Stimulated activated CD4-positive, alpha-beta T cell treated with anti-CD3 and anti-CD28 coated beads, Interleukin-2, amount 100 ng/mL, for 24 hours (primary cell): Measurements from ENCODE around the gene GSTM2.

Source experiments
- DNase-seq, 2 donors: peaks; one replicate each; pipeline ENCODE4 v3.0.0-alpha.2; 2020

GSTM2 gene

DNA sequence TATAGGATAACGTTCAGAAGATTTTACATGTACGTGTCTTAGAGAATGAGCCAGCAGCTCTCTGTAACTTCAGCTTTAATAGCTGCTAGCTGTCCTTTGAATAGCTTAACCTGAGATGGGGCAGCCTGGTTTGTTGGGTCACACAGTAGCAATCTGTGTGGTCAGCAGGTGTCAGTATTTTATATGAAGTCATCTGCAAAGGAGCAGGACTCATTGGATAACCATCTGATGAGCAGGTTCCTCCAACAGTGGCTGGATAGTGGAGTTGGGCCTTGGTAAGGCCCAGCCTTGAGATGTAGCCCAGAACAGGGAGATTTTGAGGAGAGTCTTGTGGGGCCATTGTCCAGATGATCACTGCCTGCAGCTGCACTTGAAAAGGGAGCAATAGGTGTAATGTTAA, 50.6 kb downstream of the GSTM2 start:
- DNase-seq = no peak

- DNase-seq = no peak
These were observed 51.5 kb downstream of the GSTM2 start for GRCh38 chr1:109719337-109719837.

- no peak for DNase-seq
These were observed 53.2 kb downstream of the GSTM2 start for GRCh38 chr1:109721042-109721441.

GRCh38 chr1:109721971-109722370, 54.1 kb downstream of the GSTM2 start:
- DNase-seq = no peak

- DNase-seq = no peak
These were observed 55.2 kb downstream of the GSTM2 start for GRCh38 chr1:109722908-109723691.
